GM12878 (cell line): ENCODE data around the gene MUC5B. TPM values are rescaled to one million over a fixed set of nuclear protein-coding genes. Genes with fewer than 3 reads are reported as not detected.

Experiments used
- ATAC-seq: fragments of 200-7000 bp; cut with Tn5 transposase; 3 replicates; pipeline ENCODE4 v1.9.1; 2020; ENCODE audit warnings: mild to moderate bottlenecking, moderate library complexity
- BruUV-seq: library from RNA; stranded (reverse); fragments of 400-500 nt; replicated peaks from 2 replicates; lab custom pipeline; 2021; lab: Mats Ljungman, UMichigan
- CTCF ChIA-PET: fragments of 300-600 bp; sonication (Branson Sonifier 250); formaldehyde crosslinking; extraction: SDS; loops from one replicate; lab custom pipeline; 2021; ENCODE audit warnings: inconsistent platforms; lab: Yijun Ruan, JAX
- POLR2A ChIA-PET: fragments of 350-600 bp; formaldehyde crosslinking; extraction: SDS; loops from one replicate; lab custom pipeline; 2021; ENCODE audit warnings: inconsistent platforms; lab: Charles Lee
- RAD21 ChIA-PET: fragments of 300-600 bp; sonication (Branson Sonifier 250); formaldehyde crosslinking; loops from one replicate; lab custom pipeline; 2023; ENCODE audit warnings: antibody characterized with exemption; ENCODE audit not compliant: unreplicated experiment; lab: Charles Lee
- SMC1A ChIA-PET: fragments of 300-600 bp; sonication (Branson Sonifier 250); formaldehyde crosslinking; loops from one replicate; lab custom pipeline; 2023; ENCODE audit not compliant: unreplicated experiment, uncharacterized antibody; lab: Charles Lee
- DNase-seq: peaks from one replicate; pipeline ENCODE4 v3.0.0-alpha.2; 2011; ENCODE audit warnings: low read depth, low spot score
- FAIRE-seq: peaks from 3 replicates; lab custom pipeline; 2011; peaks lifted over from hg19 to GRCh38; lab: Jason Lieb, UNC
- H2AFZ ChIP-seq: 2 replicates; pipeline ENCODE4 v1.6.0; 2011; ENCODE audit warnings: low read depth, low read length, control low read depth; ENCODE audit not compliant: control insufficient read depth
- H3K27ac ChIP-seq: 2 replicates; pipeline ENCODE4 v1.5.1; 2011; ENCODE audit warnings: control low read depth; ENCODE audit not compliant: control insufficient read depth, insufficient read depth
- H3K27me3 ChIP-seq, 2 experiments: replicated peaks in 1 of 2; 2 replicates each; pipeline versions ENCODE4 v1.6.0 to v1.6.1; 2011; ENCODE audit warnings: low read length in 1 of 2; ENCODE audit not compliant: control insufficient read depth in 2 of 2, insufficient read depth in 2 of 2
- H3K36me3 ChIP-seq, 2 experiments: 2 replicates each; pipeline ENCODE4 v1.5.1; 2011; ENCODE audit warnings: low read length in 1 of 2; ENCODE audit not compliant: control insufficient read depth in 2 of 2, insufficient read depth in 2 of 2
- H3K4me1 ChIP-seq: 2 replicates; pipeline ENCODE4 v1.6.1; 2011; ENCODE audit warnings: mild to moderate bottlenecking, low read length, moderate library complexity, mixed read lengths; ENCODE audit not compliant: control insufficient read depth, insufficient read depth
- H3K4me2 ChIP-seq: 2 replicates; pipeline ENCODE4 v1.6.0; 2011; ENCODE audit warnings: control low read depth; ENCODE audit not compliant: control insufficient read depth, insufficient read depth
- H3K4me3 ChIP-seq: fragments of 200-600 bp; sonication (generic); 2 replicates; pipeline ENCODE4 v1.5.1; 2016
- H3K79me2 ChIP-seq: 2 replicates; pipeline ENCODE4 v1.6.0; 2011; ENCODE audit warnings: low read length; ENCODE audit not compliant: control insufficient read depth, insufficient read depth
- H3K9ac ChIP-seq: 2 replicates; pipeline ENCODE4 v1.8.0; 2011; ENCODE audit warnings: low read length, control low read depth, mixed read lengths; ENCODE audit not compliant: control insufficient read depth, insufficient read depth
- H3K9me3 ChIP-seq: replicated peaks from 3 replicates; pipeline ENCODE4 v1.5.1; 2011; ENCODE audit warnings: mild to moderate bottlenecking, low read length; ENCODE audit not compliant: control insufficient read depth, insufficient read depth
- H4K20me1 ChIP-seq: 2 replicates; pipeline ENCODE4 v1.6.0; 2011; ENCODE audit not compliant: control insufficient read depth, insufficient read depth
- BCLAF1 ChIP-seq: fragments of 450-650 bp; IDR thresholded peaks from 2 replicates; pipeline ENCODE4 v1.6.1; 2017; ENCODE audit warnings: antibody characterized with exemption, mild to moderate bottlenecking, moderate library complexity
- CBX5 ChIP-seq: sonication (generic); IDR thresholded peaks from 2 replicates; pipeline ENCODE4 v1.6.1; 2016; ENCODE audit warnings: low read depth, moderate library complexity, mild to moderate bottlenecking, inconsistent platforms
- EED ChIP-seq: sonication (generic); IDR thresholded peaks from 2 replicates; pipeline ENCODE4 v1.6.1; 2016; ENCODE audit warnings: antibody characterized with exemption, low read depth
- FOXK2 ChIP-seq: fragments of 450-650 bp; IDR thresholded peaks from 2 replicates; pipeline ENCODE4 v1.6.1; 2017; ENCODE audit warnings: mild to moderate bottlenecking, moderate library complexity
- GABPA ChIP-seq: IDR thresholded peaks from 2 replicates; pipeline ENCODE4 v1.6.1; 2014; ENCODE audit warnings: antibody characterized with exemption, low read depth, mild to moderate bottlenecking, inconsistent platforms
- MTA3 ChIP-seq: IDR thresholded peaks from 2 replicates; pipeline ENCODE4 v1.6.1; 2012; ENCODE audit warnings: low read length, inconsistent platforms, borderline replicate concordance
- MXI1 ChIP-seq: fragments of 150-350 bp; IDR thresholded peaks from 2 replicates; pipeline ENCODE4 v1.6.1; 2011; ENCODE audit warnings: low read depth, mild to moderate bottlenecking, inconsistent platforms, low read length, improper control_type of control experiment
- MYC ChIP-seq: IDR thresholded peaks from 2 replicates; pipeline ENCODE4 v1.6.1; 2011; ENCODE audit warnings: mild to moderate bottlenecking, low read length, moderate library complexity, inconsistent platforms; ENCODE audit not compliant: insufficient read depth, insufficient replicate concordance, insufficient read length, severe bottlenecking
- POLR2AphosphoS5 ChIP-seq: IDR thresholded peaks from 2 replicates; pipeline ENCODE4 v1.6.1; 2011; ENCODE audit warnings: mild to moderate bottlenecking, low read length, inconsistent platforms
- RAD21 ChIP-seq: IDR thresholded peaks from 2 replicates; pipeline ENCODE4 v1.6.1; 2011; ENCODE audit warnings: mild to moderate bottlenecking, low read depth, low read length, moderate library complexity; ENCODE audit not compliant: insufficient read depth
- RAD51 ChIP-seq: fragments of 450-650 bp; IDR thresholded peaks from 2 replicates; pipeline ENCODE4 v1.6.1; 2016; ENCODE audit warnings: moderate library complexity, mild to moderate bottlenecking, inconsistent platforms
- RB1 ChIP-seq: fragments of 450-650 bp; formaldehyde crosslinking; IDR thresholded peaks from 2 replicates; pipeline ENCODE4 v1.6.1; 2017; ENCODE audit warnings: mild to moderate bottlenecking, borderline replicate concordance
- RCOR1 ChIP-seq: conservative IDR thresholded peaks from 2 replicates; pipeline ENCODE4 v1.6.1; 2012; ENCODE audit warnings: low read depth, low read length, improper control_type of control experiment
- SMAD1 ChIP-seq: fragments of 450-650 bp; IDR thresholded peaks from 2 replicates; pipeline ENCODE4 v1.6.1; 2018; ENCODE audit warnings: mild to moderate bottlenecking, low read depth; ENCODE audit not compliant: partially characterized antibody
- SMARCA5 ChIP-seq: fragments of 450-650 bp; IDR thresholded peaks from 2 replicates; pipeline ENCODE4 v1.6.1; 2017; ENCODE audit warnings: mild to moderate bottlenecking
- SUZ12 ChIP-seq: fragments of 200-600 bp; sonication (generic); IDR thresholded peaks from one replicate; pipeline ENCODE4 v1.6.1; 2018; ENCODE audit warnings: antibody characterized with exemption, mild to moderate bottlenecking; ENCODE audit not compliant: unreplicated experiment
- WGBS: methylation state at CpG from one replicate; pipeline ENCODE4 v1.1.6; 2016; ENCODE audit warnings: low lambda C conversion rate; ENCODE audit not compliant: insufficient replicate concordance, insufficient coverage; ENCODE audit errors: missing lambda C conversion rate; 5-methylcytosine and 5-hydroxymethylcytosine counted together
- in situ Hi-C: fragments of 300-500 bp; cut with MboI; formaldehyde crosslinking; loops from 9 replicates; pipeline ENCODE4 v1.14.3; 2018; ENCODE audit warnings: mixed read lengths
- intact Hi-C: fragments of 100-400 bp; cut with micrococcal nuclease; formaldehyde crosslinking; loops from one replicate; pipeline ENCODE4 v1.14.2; 2022; ENCODE audit not compliant: unreplicated experiment
- polyA plus RNA-seq, 11 experiments: library from polyadenylated mRNA; depleted of rRNA in 4 of 11; unstranded in 6 of 11; stranded (reverse) in 5 of 11; fragments of >200 nt; fragmentation: Nextera tagmentation in 4 of 11; fragmentation: Illumina TruSeq in 1 of 11; extraction: Ambion mirVana in 4 of 11; extraction: Trizol in 1 of 11; gene quantifications; 1 replicate in 1 of 11; 2 replicates in 10 of 11; pipeline versions ENCODE4 v1.2.1 to v1.2.3, GENCODE V29; 2011 to 2016; ENCODE audit warnings: inconsistent platforms in 2 of 11, missing spikeins in 2 of 11, low read depth in 1 of 11
- total RNA-seq, 4 experiments: library from RNA; depleted of rRNA in 3 of 4; stranded (reverse); fragments of >200 nt in 3 of 4; fragmentation: Illumina TruSeq in 1 of 4; extraction: Trizol in 1 of 4; gene quantifications; 2 replicates each; pipeline versions ENCODE4 v1.2.1 to v1.2.3, GENCODE V29; 2013 to 2021
- TF ChIP-seq, protein P1 (sequence below): fragments of 450-650 bp; conservative IDR thresholded peaks from 2 replicates; pipeline ENCODE4 v1.6.1; 2017; ENCODE audit warnings: mild to moderate bottlenecking, moderate library complexity

MUC5B gene
- total and polyA plus RNA-seq, 10 of the 15 experiments (the other 5 are each of a cell fraction or from before 2014, with no cell fraction given), result 1.5 TPM; not detected in 9

- TF ChIP-seq MYC (no peak), SUZ12 (no peak), RB1 (no peak), GABPA (no peak)
These were observed 32.3 kb downstream of the MUC5B start (continued) for GRCh38 chr11:1255151-1255550.

- no peaks in the 10 kb centered on the region for H3K36me3 ChIP-seq
- intact Hi-C loops (no loop called here), in situ Hi-C loops (no loop called here)
- ChIA-PET RAD21 (no interaction called here), SMC1A (no interaction called here), POLR2A (no interaction called here), CTCF (no interaction called here)
- H3K9ac ChIP-seq, result no peak overlapping the region
- 56% methylated on average over 26 of the region's 26 CpGs for WGBS
- no peaks in the 10 kb centered on the region for H4K20me1 ChIP-seq
- FAIRE-seq (no peak), DNase-seq (no peak), ATAC-seq (no peak)
- no peak overlapping the region for H3K4me2 ChIP-seq
- BruUV-seq, result no TSS peak
- no peaks in the 10 kb centered on the region for H3K4me1 ChIP-seq
- H3K27me3 ChIP-seq, result no peaks in the 10 kb centered on the region
- TF ChIP-seq FOXK2, result no peak
- no peak for TF ChIP-seq SMARCA5
- TF ChIP-seq, protein P1, sequence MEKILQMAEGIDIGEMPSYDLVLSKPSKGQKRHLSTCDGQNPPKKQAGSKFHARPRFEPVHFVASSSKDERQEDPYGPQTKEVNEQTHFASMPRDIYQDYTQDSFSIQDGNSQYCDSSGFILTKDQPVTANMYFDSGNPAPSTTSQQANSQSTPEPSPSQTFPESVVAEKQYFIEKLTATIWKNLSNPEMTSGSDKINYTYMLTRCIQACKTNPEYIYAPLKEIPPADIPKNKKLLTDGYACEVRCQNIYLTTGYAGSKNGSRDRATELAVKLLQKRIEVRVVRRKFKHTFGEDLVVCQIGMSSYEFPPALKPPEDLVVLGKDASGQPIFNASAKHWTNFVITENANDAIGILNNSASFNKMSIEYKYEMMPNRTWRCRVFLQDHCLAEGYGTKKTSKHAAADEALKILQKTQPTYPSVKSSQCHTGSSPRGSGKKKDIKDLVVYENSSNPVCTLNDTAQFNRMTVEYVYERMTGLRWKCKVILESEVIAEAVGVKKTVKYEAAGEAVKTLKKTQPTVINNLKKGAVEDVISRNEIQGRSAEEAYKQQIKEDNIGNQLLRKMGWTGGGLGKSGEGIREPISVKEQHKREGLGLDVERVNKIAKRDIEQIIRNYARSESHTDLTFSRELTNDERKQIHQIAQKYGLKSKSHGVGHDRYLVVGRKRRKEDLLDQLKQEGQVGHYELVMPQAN, result no peak
- TF ChIP-seq MXI1, result no peak
- no peak for TF ChIP-seq RAD51
- TF ChIP-seq MTA3, result no peak
- no peak for TF ChIP-seq RAD21
- no peak for TF ChIP-seq SMAD1
- TF ChIP-seq RCOR1, result no peak
- TF ChIP-seq CBX5, result no peak
- TF ChIP-seq POLR2AphosphoS5, result no peak
- no peak for TF ChIP-seq EED
- TF ChIP-seq BCLAF1, result no peak
- no peak overlapping the region for H2AFZ ChIP-seq
- no peak overlapping the region for H3K4me3 ChIP-seq
- H3K79me2 ChIP-seq, result no peaks in the 10 kb centered on the region
- no peak overlapping the region for H3K27ac ChIP-seq
- no peaks in the 10 kb centered on the region; the same call in 2 of the 3 replicates for H3K9me3 ChIP-seq
These were observed 33.6 kb downstream of the MUC5B start for GRCh38 chr11:1256257-1257045.
